Stomach (tissue), 9 donors: ENCODE measurements around the gene DPYD. TPM values are rescaled to one million over a fixed set of nuclear protein-coding genes. Genes with fewer than 3 reads are reported as not detected.
A peak's percentile ranks its signal among the peaks of the same experiment; 100 is the strongest.

Experiments
- DNase-seq, 2 donors: peaks; one replicate each; pipeline versions ENCODE4 v3.0.0 to v3.0.0-alpha.2; 2013 to 2019
- H3K27ac ChIP-seq, 5 donors: fragments of 200-600 bp in 4 of 5; sonication (generic) in 4 of 5; one replicate each; pipeline ENCODE4 v1.5.1; 2013 to 2019; ENCODE audit warnings: mild to moderate bottlenecking in 1 of 5, moderate library complexity in 1 of 5
- H3K27me3 ChIP-seq, 3 donors: fragments of 200-600 bp; sonication (generic); one replicate each; pipeline ENCODE4 v1.5.1; 2017 to 2019; ENCODE audit warnings: mixed run types in 1 of 3
- H3K36me3 ChIP-seq, 4 donors: fragments of 200-600 bp; sonication (generic); 1 replicate in 3 of 4; 2 replicates in 1 of 4; pipeline ENCODE4 v1.5.1; 2016 to 2019
- H3K4me1 ChIP-seq, 4 donors: fragments of 200-600 bp; sonication (generic); one replicate each; pipeline ENCODE4 v1.5.1; 2016 to 2019
- H3K4me3 ChIP-seq, 4 donors: fragments of 200-600 bp; sonication (generic) in 3 of 4; one replicate each; pipeline ENCODE4 v1.5.1; 2016 to 2019; ENCODE audit warnings: mild to moderate bottlenecking in 1 of 4
- H3K9me3 ChIP-seq, 4 donors: fragments of 200-600 bp; sonication (generic); one replicate each; pipeline ENCODE4 v1.5.1; 2016 to 2019
- EP300 ChIP-seq: sonication (generic); formaldehyde crosslinking; IDR thresholded peaks from one replicate; pipeline ENCODE4 v1.6.1; 2017; ENCODE audit warnings: antibody characterized with exemption
- POLR2A ChIP-seq, 4 donors: fragments of 450-650 bp; IDR thresholded peaks; one replicate each; pipeline ENCODE4 v1.6.1; 2016; ENCODE audit warnings: antibody characterized with exemption in 4 of 4, control low read depth in 2 of 4, mild to moderate bottlenecking in 1 of 4, moderate library complexity in 1 of 4
- POLR2AphosphoS5 ChIP-seq, 3 donors: sonication (generic); formaldehyde crosslinking; IDR thresholded peaks; one replicate each; pipeline ENCODE4 v1.6.1; 2016; ENCODE audit warnings: antibody characterized with exemption in 3 of 3
- WGBS, 5 donors: extraction: QIAGEN DNeasy Blood & Tissue Kit in 3 of 5; methylation state at CpG; one replicate each; pipeline versions ENCODE4 v1.1.5 to v1.1.7; 2013 to 2018; 5-methylcytosine and 5-hydroxymethylcytosine counted together
- intact Hi-C: fragments of 100-400 bp; cut with DNase I; formaldehyde crosslinking; loops from one replicate; pipeline ENCODE4 v1.15.1; 2023; ENCODE audit warnings: low total_unique reads
- polyA plus RNA-seq, 3 donors: library from polyadenylated mRNA; stranded (reverse); fragments of 200-250 nt; gene quantifications; one replicate each; pipeline ENCODE4 v1.2.3, GENCODE V29; 2013
- total RNA-seq, 5 donors: library from RNA; depleted of rRNA; stranded (reverse); fragments of >200 nt; gene quantifications; one replicate each; pipeline versions ENCODE4 v1.1.0 to v1.2.3, GENCODE V29; 2014 to 2016
- TF ChIP-seq, protein P1 (sequence below), 7 experiments: fragments of 450-650 bp in 4 of 7; fragments of 200-600 bp in 3 of 7; sonication (generic) in 3 of 7; IDR thresholded peaks; one replicate each; pipeline ENCODE4 v1.5.1; 2016 to 2019; ENCODE audit warnings: antibody characterized with exemption in 7 of 7, control low read depth in 2 of 7, mild to moderate bottlenecking in 1 of 7
- donor health status: healthy with polysubstance abuse.
- donor health status: Bipolar disorder and iron deficiency.
- donor health status: healthy.

DPYD gene
- total and polyA plus RNA-seq, 8 donors: 7.5 to 58.2 (median 18.2) TPM

DNA sequence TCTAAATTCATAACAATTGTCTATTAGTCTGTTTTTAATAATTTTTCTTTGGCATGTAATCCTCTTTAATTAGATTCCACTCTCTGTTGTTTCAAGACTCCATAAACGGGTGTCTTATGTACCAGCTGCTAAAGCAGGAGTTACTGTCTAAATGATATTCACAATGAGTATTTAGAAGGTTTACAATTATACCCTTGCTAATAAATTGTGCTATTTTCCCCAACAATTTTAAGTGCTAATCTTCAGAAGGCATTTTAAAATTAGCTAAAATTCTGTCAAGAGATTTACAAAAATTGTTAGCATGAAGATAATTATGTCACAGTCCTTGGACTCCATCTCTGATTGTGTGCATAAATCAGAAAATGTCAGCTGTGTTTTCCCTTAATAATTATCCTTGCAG is 83.7 kb downstream of the DPYD start:
- intact Hi-C loops: no loop called here

DNA sequence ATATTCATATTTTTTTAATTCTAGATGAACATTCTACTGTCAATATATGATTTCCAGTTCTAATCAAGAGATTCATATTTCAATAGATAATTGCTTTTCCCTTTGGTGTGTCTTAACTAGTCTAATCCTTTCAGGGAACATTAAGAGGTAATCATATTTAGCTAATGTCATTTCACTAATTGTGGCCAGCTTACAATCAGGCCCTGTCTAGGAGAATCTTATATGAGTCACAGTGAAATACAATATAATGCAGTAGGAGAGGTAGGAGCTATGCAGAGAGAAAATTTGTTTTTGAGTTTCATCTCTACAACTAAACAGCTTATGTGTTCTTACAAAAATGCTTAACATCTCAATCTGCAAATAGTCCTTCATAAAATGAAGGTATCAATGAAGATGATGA is 85.9 kb downstream of the DPYD start:
- no peaks in the 10 kb centered on the region for H3K27me3 ChIP-seq
- H3K36me3 ChIP-seq: no peaks in the 10 kb centered on the region
- intact Hi-C loops: no loop called here
- no peak for DNase-seq
- H3K4me3 ChIP-seq: no peak overlapping the region
- H3K4me1 ChIP-seq: peaks cover 0 to 5% (median 0%) of the 10 kb centered on the region in 4 donors
- no peaks in the 10 kb centered on the region for H3K9me3 ChIP-seq
- no peak overlapping the region for H3K27ac ChIP-seq
- TF ChIP-seq, protein P1, sequence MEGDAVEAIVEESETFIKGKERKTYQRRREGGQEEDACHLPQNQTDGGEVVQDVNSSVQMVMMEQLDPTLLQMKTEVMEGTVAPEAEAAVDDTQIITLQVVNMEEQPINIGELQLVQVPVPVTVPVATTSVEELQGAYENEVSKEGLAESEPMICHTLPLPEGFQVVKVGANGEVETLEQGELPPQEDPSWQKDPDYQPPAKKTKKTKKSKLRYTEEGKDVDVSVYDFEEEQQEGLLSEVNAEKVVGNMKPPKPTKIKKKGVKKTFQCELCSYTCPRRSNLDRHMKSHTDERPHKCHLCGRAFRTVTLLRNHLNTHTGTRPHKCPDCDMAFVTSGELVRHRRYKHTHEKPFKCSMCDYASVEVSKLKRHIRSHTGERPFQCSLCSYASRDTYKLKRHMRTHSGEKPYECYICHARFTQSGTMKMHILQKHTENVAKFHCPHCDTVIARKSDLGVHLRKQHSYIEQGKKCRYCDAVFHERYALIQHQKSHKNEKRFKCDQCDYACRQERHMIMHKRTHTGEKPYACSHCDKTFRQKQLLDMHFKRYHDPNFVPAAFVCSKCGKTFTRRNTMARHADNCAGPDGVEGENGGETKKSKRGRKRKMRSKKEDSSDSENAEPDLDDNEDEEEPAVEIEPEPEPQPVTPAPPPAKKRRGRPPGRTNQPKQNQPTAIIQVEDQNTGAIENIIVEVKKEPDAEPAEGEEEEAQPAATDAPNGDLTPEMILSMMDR (IDR thresholded peaks at IDR 0.05): no peak
- no peak for TF ChIP-seq EP300
- no peak for TF ChIP-seq POLR2A (IDR thresholded peaks at IDR 0.05)
- no peak for TF ChIP-seq POLR2AphosphoS5 (IDR thresholded peaks at IDR 0.05)

More for the DNA sequence above, 83.7 kb downstream of the DPYD start:
- no peaks in the 10 kb centered on the region for H3K27me3 ChIP-seq
- H3K9me3 ChIP-seq: no peaks in the 10 kb centered on the region
- no peak for TF ChIP-seq POLR2AphosphoS5 (IDR thresholded peaks at IDR 0.05)
- no peak for TF ChIP-seq POLR2A (IDR thresholded peaks at IDR 0.05)
- TF ChIP-seq EP300: no peak
- TF ChIP-seq, protein P1 (IDR thresholded peaks at IDR 0.05): no peak
- DNase-seq: no peak
- H3K4me3 ChIP-seq: no peak overlapping the region
- no peak overlapping the region for H3K27ac ChIP-seq
- 56 to 77% (median 74%) methylated on average over 1 of the region's 1 CpG for WGBS, 5 donors
- H3K36me3 ChIP-seq: no peaks in the 10 kb centered on the region
- peaks cover 0 to 4% (median 0%) of the 10 kb centered on the region in 4 donors for H3K4me1 ChIP-seq

DNA sequence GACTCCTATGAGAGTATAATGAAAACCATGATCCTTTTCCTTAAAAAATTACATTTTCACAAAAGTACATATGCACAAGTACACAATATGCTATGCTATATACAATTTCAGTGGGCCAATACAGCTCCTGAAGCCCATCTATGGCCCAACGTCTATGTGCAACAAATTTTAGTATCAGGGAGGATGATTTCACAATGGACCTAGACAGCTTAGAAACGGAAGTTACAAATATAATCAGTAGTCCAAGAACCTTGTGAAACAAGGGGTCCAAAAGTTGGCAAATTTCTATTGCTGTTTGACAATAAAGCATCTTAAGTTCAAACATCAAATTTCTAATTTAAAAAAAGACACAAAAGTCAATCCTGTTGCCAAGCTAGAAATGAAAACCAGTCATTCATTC is 87.0 kb downstream of the DPYD start:
- H3K9me3 ChIP-seq: no peaks in the 10 kb centered on the region
- intact Hi-C loops: no loop called here

DNA sequence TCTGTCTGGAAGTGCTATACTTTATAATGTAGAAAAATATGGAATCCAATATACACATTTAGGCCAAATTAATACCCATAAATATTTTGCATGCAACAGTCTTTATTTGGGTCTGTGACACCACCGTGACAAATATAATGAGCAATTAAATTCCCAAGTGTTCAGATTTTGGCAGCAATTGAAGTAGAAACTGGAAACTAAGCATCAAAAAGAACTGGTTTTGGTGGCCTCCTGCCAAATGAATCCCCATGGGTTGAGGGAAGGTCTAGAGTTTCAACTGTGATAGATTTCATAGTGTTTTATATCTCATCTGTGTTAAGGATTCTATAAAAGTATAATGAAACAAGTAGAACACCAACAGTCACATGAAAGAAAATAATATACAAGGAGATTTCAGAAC is 88.4 kb downstream of the DPYD start:
- WGBS, 5 donors: 73 to 91% (median 84%) methylated on average over 1 of the region's 1 CpG
- Histone ChIP-seq H3K27ac (no peak overlapping the region), H3K9me3 (no peaks in the 10 kb centered on the region), H3K27me3 (no peaks in the 10 kb centered on the region), H3K36me3 (no peaks in the 10 kb centered on the region), H3K4me3 (no peak overlapping the region), H3K4me1 (peaks cover 0 to 5% (median 0%) of the 10 kb centered on the region in 4 donors)
- DNase-seq: peak in 1 of 2 donors; percentile 45
- intact Hi-C loops: no loop called here
- TF ChIP-seq, protein P1 (IDR thresholded peaks at IDR 0.05): no peak
- TF ChIP-seq POLR2AphosphoS5 (IDR thresholded peaks at IDR 0.05) (no peak), EP300 (no peak), POLR2A (IDR thresholded peaks at IDR 0.05) (no peak)

More for the DNA sequence above, 87.0 kb downstream of the DPYD start:
- Histone ChIP-seq H3K27ac (no peak overlapping the region), H3K4me3 (no peak overlapping the region), H3K27me3 (no peaks in the 10 kb centered on the region), H3K36me3 (no peaks in the 10 kb centered on the region), H3K4me1 (peaks cover 0 to 5% (median 0%) of the 10 kb centered on the region in 4 donors)
- TF ChIP-seq POLR2A (IDR thresholded peaks at IDR 0.05) (no peak), POLR2AphosphoS5 (IDR thresholded peaks at IDR 0.05) (no peak), EP300 (no peak)
- TF ChIP-seq, protein P1 (IDR thresholded peaks at IDR 0.05): no peak
- WGBS, 5 donors: 83 to 90% (median 88%) methylated on average over 2 of the region's 2 CpGs
- no peak for DNase-seq
